SK-N-SH (cell line): ENCODE results near the gene COX6A1.

Experiments
- CTCF ChIP-seq: fragments of 200-600 bp; sonication (generic); IDR thresholded peaks from 2 replicates; pipeline ENCODE4 v1.6.1; 2017; ENCODE audit warnings: antibody characterized with exemption, mild to moderate bottlenecking, moderate library complexity
- GATA2 ChIP-seq: sonication (generic); formaldehyde crosslinking; IDR thresholded peaks from 2 replicates; pipeline ENCODE4 v1.5.0; 2020; ENCODE audit warnings: mild to moderate bottlenecking, missing genetic modification reagents
- POLR2AphosphoS5 ChIP-seq: IDR thresholded peaks from 2 replicates; pipeline ENCODE4 v1.6.1; 2012; ENCODE audit warnings: low read depth, low read length
- SIN3A ChIP-seq: IDR thresholded peaks from 2 replicates; pipeline ENCODE4 v1.6.1; 2012; ENCODE audit warnings: low read depth, mild to moderate bottlenecking, low read length, moderate library complexity, borderline replicate concordance
- SMC3 ChIP-seq: IDR thresholded peaks from 2 replicates; pipeline ENCODE4 v1.6.1; 2012; ENCODE audit warnings: low read depth, low read length, improper control_type of control experiment
- YY1 ChIP-seq: IDR thresholded peaks from 2 replicates; pipeline ENCODE4 v1.4.0; 2012; ENCODE audit warnings: low read depth, mild to moderate bottlenecking
- TF ChIP-seq, protein P1 (sequence below): IDR thresholded peaks from 2 replicates; pipeline ENCODE4 v1.4.0; 2012; ENCODE audit warnings: low read depth, borderline replicate concordance

DNA sequence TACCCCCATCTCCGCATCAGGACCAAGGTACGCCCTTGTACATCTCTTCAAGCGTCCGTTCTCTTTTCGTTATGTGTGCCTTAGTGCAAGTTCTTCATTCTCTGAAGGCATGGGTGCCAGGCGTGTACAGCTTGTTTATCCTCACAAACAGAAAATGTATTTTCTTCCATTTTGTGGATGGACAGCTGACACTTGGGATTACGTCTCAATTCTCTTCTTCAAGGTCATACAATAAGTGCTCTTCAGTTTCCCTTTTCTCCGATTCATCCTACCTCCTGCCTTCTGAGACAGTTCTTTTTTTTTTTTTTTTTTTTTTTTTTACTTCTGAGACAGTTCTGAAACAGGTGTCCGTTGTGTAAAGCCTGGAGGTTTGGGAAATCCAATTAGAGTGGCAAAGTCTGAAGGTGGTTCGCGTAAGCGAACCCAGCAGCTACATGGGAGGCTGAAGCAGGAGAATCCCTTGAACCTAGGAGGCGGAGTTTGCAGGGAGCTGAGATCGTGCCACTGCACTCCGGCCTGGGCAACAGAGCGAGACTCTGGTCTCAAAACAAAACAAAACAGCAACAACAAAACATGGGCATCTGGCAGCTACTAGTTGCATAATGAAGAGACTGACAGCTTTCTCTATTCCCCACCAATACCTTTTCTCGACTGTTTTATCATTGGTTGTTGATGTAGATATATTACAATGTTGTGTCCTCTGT is 734 bp downstream of the COX6A1 start:
- no peak for TF ChIP-seq CTCF
- no peak for TF ChIP-seq YY1
- TF ChIP-seq SIN3A = no peak
- TF ChIP-seq POLR2AphosphoS5 = no peak
- no peak for TF ChIP-seq GATA2 (CRISPR knock-in tag)
- TF ChIP-seq SMC3 = no peak
- TF ChIP-seq, protein P1, sequence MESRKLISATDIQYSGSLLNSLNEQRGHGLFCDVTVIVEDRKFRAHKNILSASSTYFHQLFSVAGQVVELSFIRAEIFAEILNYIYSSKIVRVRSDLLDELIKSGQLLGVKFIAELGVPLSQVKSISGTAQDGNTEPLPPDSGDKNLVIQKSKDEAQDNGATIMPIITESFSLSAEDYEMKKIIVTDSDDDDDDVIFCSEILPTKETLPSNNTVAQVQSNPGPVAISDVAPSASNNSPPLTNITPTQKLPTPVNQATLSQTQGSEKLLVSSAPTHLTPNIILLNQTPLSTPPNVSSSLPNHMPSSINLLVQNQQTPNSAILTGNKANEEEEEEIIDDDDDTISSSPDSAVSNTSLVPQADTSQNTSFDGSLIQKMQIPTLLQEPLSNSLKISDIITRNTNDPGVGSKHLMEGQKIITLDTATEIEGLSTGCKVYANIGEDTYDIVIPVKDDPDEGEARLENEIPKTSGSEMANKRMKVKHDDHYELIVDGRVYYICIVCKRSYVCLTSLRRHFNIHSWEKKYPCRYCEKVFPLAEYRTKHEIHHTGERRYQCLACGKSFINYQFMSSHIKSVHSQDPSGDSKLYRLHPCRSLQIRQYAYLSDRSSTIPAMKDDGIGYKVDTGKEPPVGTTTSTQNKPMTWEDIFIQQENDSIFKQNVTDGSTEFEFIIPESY = no peak
